HCEC 1CT (cell line): ENCODE measurements around the gene LDLRAD4.
"Not testable (repeated sequence)": the region's sequence is repeated elsewhere in the genome, so short reads cannot be mapped to it uniquely, and the experiment has no call there.

ENCODE experiments used
- DNase-seq: peaks from one replicate; pipeline ENCODE4 v3.0.0-alpha.2; 2017

Gene LDLRAD4

DNA sequence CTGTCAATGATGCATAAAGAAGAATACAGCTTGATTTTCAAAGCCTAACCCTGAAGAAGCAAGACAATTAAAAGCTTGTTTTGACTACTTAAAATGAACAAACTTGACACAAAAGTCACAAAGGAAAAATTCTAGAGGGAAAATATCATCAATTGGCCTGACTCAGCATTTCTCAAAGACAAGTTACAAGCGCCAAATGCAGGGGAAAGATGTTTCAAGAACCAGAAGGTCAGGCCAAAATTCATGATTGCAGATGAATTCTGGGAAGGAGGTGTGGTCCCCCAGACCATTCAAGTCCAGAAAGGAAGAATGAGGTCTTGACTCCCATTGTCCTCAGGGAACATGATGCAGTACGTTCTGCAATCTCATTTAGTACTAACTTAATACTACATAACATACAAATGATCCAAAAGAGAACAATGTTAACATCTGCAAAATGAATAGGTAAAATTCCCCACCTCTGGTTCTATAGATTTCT is 443.3 kb downstream of the LDLRAD4 start:
- no peak for DNase-seq

DNA sequence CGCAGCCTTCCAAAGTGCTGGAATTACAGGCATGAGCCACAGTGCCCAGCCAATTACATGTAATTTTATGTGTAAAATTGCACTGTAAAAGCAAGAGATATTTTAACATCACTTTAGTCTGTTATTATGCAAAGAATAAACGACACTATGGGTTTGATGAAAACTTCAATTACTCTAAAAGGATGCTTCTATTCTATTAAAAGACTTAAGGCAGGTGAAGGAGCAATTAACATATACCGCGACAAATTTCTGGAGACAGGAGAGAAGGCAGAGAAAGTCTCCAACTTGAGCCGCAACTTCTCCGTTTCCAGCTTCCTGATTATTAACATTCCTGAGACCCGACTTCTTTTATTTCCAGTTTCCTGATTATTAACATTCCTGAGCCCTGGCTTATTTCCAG is 454.1 kb downstream of the LDLRAD4 start:
- no peak for DNase-seq

DNA sequence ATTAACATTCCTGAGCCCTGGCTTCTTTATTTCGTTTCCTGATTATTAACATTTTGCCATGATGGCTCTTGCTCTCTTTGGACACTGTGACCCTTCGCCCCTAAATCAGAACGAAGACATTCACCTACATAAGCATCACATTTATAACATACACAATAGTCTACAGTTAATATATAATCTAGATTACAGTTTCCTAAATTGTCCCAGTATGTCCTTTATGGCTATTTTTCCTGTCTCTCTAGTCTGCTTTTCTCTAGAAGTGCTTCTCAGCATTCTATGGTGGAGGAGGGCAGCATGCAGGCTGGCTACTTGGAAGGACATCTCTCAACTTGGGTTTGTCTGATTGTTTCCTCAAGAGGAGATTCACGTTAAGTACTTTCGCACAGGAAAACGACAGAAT is 457.9 kb downstream of the LDLRAD4 start:
- no peak for DNase-seq

DNA sequence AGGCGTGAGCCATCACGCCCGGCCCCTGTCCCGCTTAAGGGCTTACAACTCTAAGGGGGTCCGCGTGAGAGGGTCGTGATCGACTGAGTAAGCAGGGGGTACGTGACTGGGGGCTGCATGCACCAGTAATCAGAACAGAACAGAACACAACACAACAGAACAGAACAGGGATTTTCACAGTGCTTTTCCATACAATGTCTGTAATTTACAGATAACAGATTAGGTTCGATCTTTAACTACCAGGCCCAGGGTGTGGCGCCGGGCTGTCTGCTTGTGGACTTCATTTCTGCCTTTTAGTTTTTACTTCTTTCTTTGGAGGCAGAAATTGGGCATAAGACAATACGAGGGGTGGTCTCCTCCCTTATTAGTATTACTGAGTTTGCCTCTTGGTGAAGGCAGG is 458.8 kb downstream of the LDLRAD4 start:
- not testable (repeated sequence) for DNase-seq

DNA sequence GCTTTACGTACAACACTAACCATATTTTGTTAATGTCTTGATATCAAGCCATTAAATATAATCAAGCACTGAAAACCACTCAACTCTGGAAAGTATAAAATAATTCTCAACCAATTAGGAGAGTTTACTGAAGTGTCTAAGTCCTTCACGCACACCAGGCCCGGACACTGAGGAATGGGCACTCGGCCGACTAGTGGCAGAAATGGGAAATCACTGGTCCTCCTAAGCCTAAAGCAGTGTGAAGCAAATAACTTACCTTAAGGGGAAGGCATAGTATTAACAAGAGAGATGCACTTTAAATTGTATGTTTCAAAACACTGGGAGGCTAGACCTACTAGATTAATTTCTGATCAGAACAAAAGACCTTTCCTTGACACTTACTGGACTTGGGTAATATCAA is 462.1 kb downstream of the LDLRAD4 start:
- DNase-seq = no peak

DNA sequence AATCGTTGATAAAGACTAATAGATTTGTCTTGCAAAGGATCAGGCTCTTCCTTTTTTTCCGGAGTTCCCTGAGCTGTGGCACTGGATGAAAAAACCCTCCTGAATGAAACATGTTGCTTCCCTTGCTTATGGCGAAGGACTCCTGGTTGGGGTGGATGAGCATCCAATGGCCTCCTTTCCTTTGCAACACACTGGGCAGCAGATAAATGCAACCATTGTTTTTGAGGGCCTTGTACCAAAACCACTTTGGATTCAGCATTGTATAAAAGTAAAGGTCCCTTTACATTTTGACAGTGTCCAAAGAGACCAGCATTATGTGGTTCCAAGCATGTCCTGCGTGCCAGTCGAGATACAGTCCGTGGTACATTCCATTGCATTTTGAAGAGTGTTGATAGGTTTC is 463.1 kb downstream of the LDLRAD4 start:
- DNase-seq = no peak

DNA sequence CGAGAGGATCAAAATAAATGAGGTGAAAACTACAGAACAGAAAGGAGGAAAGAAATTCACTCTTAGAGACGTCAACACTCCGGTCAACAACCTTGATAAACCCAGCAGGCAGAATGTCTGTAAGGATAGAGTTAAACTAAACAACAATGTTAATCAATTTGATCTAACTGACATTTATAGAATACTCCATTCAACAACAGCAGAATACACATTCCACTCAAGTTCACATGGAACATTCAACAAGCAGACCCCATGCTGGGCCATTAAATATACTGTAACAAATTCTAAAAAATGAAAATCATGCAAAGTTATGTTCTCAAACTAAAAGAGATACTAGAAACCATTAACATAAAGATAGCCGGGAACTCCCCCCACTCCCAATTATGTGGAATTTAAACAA is 466.0 kb downstream of the LDLRAD4 start:
- DNase-seq = no peak

DNA sequence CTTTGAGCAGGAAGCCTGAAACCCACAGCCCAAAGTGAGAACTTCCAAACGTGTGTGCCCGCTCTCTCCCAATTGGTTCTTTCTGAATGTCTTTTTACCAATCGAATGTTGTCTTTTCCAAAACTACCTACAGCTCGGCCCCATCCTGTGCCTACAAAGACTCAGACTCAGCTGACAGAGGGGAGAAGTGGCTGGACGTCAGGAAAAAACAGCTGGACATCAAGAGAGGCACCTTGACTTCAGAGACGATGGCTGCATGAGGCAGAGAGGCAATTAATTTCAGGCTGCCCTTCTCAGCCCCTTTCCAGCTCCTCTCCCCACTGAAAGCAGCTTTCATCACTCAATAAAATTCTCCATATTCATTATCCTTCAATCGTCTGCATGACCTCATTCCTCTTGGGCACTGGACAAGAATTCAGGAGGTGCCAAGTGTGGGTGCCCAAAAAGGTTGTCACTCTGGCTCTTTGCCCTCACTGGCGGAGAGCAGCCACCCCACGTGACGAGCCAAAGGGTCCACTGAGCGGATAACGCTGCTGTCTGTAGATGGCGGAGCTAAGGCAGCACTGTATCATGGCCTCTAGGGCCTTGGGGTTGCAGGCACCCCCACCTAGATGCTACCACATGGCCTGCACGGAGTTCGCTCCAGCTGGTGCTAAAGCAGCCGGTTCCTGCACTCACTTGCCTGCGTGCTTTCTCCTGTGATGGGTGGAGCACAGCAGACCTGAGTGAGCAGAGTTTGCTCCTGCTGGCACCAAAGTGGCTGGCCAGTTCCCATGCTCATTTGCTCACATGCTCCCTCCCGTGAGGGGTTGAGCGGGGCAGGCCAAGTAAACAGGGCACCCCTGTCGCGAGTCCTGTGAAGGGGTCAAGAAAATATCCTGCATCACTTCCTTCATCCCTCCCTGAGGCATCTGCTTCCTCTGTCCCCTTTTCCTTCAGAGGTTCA is 469.9 kb downstream of the LDLRAD4 start:
- no peak for DNase-seq

DNA sequence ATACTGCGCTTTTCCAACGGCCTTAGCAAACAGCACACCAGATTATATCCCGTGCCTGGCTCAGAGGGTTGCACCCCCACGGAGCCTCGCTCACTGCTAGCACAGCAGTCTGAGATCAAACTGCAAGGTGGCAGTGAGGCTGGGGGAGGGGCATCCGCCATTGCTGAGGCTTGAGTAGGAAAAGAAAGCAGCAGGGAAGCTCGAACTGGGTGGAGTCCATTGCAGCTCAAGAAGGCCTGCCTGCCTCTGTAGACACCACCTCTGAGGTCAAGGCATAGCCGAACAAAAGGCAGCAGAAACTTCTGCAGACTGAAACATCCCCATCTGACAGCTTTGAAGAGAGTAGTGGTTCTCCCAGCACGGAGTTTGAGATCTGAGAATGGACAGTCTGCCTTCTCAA is 471.5 kb downstream of the LDLRAD4 start:
- not testable (repeated sequence) for DNase-seq

DNA sequence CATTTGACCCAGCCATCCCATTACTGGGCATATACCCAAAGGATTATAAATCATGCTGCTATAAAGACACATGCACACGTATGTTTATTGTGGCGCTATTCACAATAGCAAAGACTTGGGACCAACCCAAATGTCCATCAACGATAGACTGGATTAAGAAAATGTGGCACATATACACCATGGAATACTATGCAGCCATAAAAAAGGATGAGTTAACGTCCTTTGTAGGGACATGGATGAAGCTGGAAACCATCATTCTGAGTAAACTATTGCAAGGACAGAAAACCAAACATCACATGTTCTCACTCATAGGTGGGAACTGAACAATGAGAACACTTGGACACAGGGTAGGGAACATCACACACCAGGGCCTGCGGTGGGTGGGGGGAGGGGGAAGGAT is 476.8 kb downstream of the LDLRAD4 start:
- DNase-seq = not testable (repeated sequence)

DNA sequence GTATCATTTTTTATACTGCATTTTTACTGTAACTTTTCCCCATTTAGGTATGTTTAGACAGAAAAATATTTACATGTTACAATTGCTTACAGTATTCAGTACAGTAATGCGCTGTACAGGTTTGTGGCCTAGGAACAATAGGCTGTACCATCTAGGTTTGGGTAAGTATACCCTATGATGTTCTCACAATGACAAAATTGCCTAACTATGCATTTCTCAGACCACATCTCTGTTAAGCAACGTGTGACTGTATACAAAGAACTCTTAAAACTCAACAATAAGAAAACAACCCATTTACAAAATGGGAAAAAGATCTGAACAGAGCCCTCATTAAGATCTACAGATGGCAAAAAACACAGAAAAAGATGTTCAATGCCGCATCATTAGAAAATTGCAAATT is 478.4 kb downstream of the LDLRAD4 start:
- no peak for DNase-seq

DNA sequence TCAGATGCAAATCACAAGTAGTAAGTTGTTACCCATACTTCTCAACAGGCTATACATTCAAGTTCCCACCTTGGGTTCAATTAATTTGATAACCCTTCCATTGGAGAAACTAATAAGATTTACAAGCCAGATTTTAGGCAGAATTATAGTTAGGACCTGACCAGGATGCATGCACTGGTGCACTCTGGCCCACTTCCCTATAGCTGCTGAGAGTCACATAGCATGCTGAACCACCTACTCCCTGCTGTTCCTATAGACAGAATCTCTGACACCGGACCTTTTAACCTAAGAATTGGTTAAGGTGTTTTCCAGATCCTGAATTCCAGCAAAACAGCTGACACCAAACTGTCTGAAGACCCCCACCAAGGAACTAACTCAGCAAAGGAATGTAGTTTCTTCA is 481.6 kb downstream of the LDLRAD4 start:
- no peak for DNase-seq
